ENCODE results near the gene DAB1. TPM values are rescaled to one million over a fixed set of nuclear protein-coding genes. Genes with fewer than 3 reads are reported as not detected.

DAB1 gene
- total and polyA plus RNA-seq, 10 of the 15 experiments (the other 5 are each of a cell fraction or from before 2014, with no cell fraction given) = 0.02 to 0.10 (median 0.03) TPM; not detected in 5

DNA sequence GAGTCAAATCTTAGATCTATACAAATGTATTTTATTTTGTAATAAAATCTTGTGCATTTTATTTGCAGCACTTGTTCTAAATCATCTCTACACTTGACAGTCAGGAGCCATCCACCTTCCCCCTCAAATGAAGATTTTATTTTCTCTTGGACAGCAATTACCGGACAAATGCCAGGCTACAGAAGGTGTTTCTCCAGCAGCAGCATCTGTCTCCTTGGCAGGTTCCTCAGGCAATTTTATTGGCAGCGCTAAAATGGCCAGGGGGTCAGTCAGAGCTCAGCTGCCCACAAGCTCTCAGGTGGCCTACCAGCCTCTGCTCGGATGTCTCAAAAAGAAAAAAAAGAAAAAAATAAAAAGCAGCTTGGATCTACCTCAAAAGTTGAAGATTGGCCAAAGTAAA is 107.6 kb downstream of the DAB1 start:
- Histone ChIP-seq H3K79me2 (ENCODE audit: control insufficient read depth, insufficient read depth, low read length) (no peaks in the 10 kb centered on the region), H3K36me3 (ENCODE audit: control insufficient read depth in 2 of 2, insufficient read depth in 2 of 2, low read length in 1 of 2) (no peaks in the 10 kb centered on the region), H3K9ac (ENCODE audit: control insufficient read depth, insufficient read depth, low read length) (no peak overlapping the region), H3K4me3 (no peak overlapping the region), H2AFZ (ENCODE audit: control insufficient read depth, low read depth, low read length) (no peak overlapping the region), H3K27me3 (replicated peaks in 1 of 2; ENCODE audit: control insufficient read depth in 2 of 2, insufficient read depth in 2 of 2, low read length in 1 of 2) (no peaks in the 10 kb centered on the region), H3K27ac (ENCODE audit: control insufficient read depth, insufficient read depth) (no peak overlapping the region), H3K4me1 (ENCODE audit: control insufficient read depth, insufficient read depth, low read length) (no peaks in the 10 kb centered on the region), H4K20me1 (ENCODE audit: control insufficient read depth, insufficient read depth) (no peaks in the 10 kb centered on the region), H3K4me2 (ENCODE audit: control insufficient read depth, insufficient read depth) (no peak overlapping the region), H3K9me3 (replicated peaks; ENCODE audit: control insufficient read depth, insufficient read depth, low read length) (no peaks in the 10 kb centered on the region)
- ChIA-PET POLR2A (no interaction called here), SMC1A (ENCODE audit: uncharacterized antibody, unreplicated experiment) (no interaction called here), RAD21 (ENCODE audit: unreplicated experiment) (no interaction called here), CTCF (no interaction called here)
- no peak for TF ChIP-seq JUNB (IDR thresholded peaks at IDR 0.05)
- no peak for TF ChIP-seq SUZ12 (IDR thresholded peaks at IDR 0.05; ENCODE audit: unreplicated experiment)
- TF ChIP-seq IRF5 (IDR thresholded peaks at IDR 0.05; ENCODE audit: borderline replicate concordance) = no peak
- TF ChIP-seq MLLT1 (IDR thresholded peaks at IDR 0.05) = no peak
- WGBS (ENCODE audit: insufficient coverage, insufficient replicate concordance, low lambda C conversion rate, missing lambda C conversion rate) = 30% methylated on average over 3 of the region's 3 CpGs
- FAIRE-seq = no peak
- no TSS peak for BruUV-seq (replicated peaks)
- no peak for DNase-seq (ENCODE audit: low read depth, low spot score)
- intact Hi-C loops (cut with micrococcal nuclease; ENCODE audit: unreplicated experiment) (no loop called here), in situ Hi-C loops (cut with MboI) (no loop called here)
- no peak for ATAC-seq

- Histone ChIP-seq H3K9me3 (replicated peaks; ENCODE audit: control insufficient read depth, insufficient read depth, low read length) (no peaks in the 10 kb centered on the region), H3K4me1 (ENCODE audit: control insufficient read depth, insufficient read depth, low read length) (no peaks in the 10 kb centered on the region), H3K36me3 (ENCODE audit: control insufficient read depth in 2 of 2, insufficient read depth in 2 of 2, low read length in 1 of 2) (no peaks in the 10 kb centered on the region), H3K79me2 (ENCODE audit: control insufficient read depth, insufficient read depth, low read length) (no peaks in the 10 kb centered on the region), H3K27ac (ENCODE audit: control insufficient read depth, insufficient read depth) (no peak overlapping the region), H2AFZ (ENCODE audit: control insufficient read depth, low read depth, low read length) (no peak overlapping the region), H3K9ac (ENCODE audit: control insufficient read depth, insufficient read depth, low read length) (no peak overlapping the region), H4K20me1 (ENCODE audit: control insufficient read depth, insufficient read depth) (no peaks in the 10 kb centered on the region), H3K27me3 (replicated peaks in 1 of 2; ENCODE audit: control insufficient read depth in 2 of 2, insufficient read depth in 2 of 2, low read length in 1 of 2) (no peaks in the 10 kb centered on the region), H3K4me3 (no peak overlapping the region), H3K4me2 (ENCODE audit: control insufficient read depth, insufficient read depth) (no peak overlapping the region)
- DNase-seq (ENCODE audit: low read depth, low spot score) = no peak
- ChIA-PET RAD21 (ENCODE audit: unreplicated experiment) (no interaction called here), POLR2A (no interaction called here), SMC1A (ENCODE audit: uncharacterized antibody, unreplicated experiment) (no interaction called here), CTCF (no interaction called here)
- intact Hi-C loops (cut with micrococcal nuclease; ENCODE audit: unreplicated experiment) (no loop called here), in situ Hi-C loops (cut with MboI) (no loop called here)
- BruUV-seq (replicated peaks) = no TSS peak
- WGBS (ENCODE audit: insufficient coverage, insufficient replicate concordance, low lambda C conversion rate, missing lambda C conversion rate) = 11% methylated on average over 7 of the region's 7 CpGs
- no peak for ATAC-seq
- FAIRE-seq = no peak
- TF ChIP-seq MEF2B (IDR thresholded peaks at IDR 0.05; ENCODE audit: partially characterized antibody, poor library complexity, severe bottlenecking) = no peak
- TF ChIP-seq TCF12 (IDR thresholded peaks at IDR 0.05; ENCODE audit: low read depth, low read length) = no peak
- TF ChIP-seq, protein P1, sequence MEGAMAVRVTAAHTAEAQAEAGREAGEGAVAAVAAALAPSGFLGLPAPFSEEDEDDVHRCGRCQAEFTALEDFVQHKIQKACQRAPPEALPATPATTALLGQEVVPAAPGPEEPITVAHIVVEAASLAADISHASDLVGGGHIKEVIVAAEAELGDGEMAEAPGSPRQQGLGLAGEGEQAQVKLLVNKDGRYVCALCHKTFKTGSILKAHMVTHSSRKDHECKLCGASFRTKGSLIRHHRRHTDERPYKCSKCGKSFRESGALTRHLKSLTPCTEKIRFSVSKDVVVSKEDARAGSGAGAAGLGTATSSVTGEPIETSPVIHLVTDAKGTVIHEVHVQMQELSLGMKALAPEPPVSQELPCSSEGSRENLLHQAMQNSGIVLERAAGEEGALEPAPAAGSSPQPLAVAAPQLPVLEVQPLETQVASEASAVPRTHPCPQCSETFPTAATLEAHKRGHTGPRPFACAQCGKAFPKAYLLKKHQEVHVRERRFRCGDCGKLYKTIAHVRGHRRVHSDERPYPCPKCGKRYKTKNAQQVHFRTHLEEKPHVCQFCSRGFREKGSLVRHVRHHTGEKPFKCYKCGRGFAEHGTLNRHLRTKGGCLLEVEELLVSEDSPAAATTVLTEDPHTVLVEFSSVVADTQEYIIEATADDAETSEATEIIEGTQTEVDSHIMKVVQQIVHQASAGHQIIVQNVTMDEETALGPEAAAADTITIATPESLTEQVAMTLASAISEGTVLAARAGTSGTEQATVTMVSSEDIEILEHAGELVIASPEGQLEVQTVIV (IDR thresholded peaks at IDR 0.05; ENCODE audit: borderline replicate concordance, partially characterized antibody) = no peak
- no peak for TF ChIP-seq RBBP5 (conservative IDR thresholded peaks at IDR 0.05)
- TF ChIP-seq ZNF24 (IDR thresholded peaks at IDR 0.05) = no peak
Measured at GRCh38 chr1:57312869-57313268, 111.0 kb downstream of the DAB1 start.
